Esophagus muscularis mucosa (tissue), 4 donors: Measurements from ENCODE around the gene TMEM134. TPM values are rescaled to one million over a fixed set of nuclear protein-coding genes. Genes with fewer than 3 reads are reported as not detected.
A peak's percentile ranks its signal among the peaks of the same experiment; 100 is the strongest.
"Not testable (repeated sequence)": the region's sequence is repeated elsewhere in the genome, so short reads cannot be mapped to it uniquely, and the experiment has no call there.

Source experiments
- DNase-seq: peaks from one replicate; pipeline ENCODE4 v3.0.0-alpha.2; 2017; ENCODE audit errors: extremely low spot score
- H3K27ac ChIP-seq, 4 donors: fragments of 200-600 bp; sonication (generic); replicated peaks in 1 of 4; 1 replicate in 3 of 4; 2 replicates in 1 of 4; pipeline ENCODE4 v1.5.1; 2016 to 2019; ENCODE audit warnings: mild to moderate bottlenecking in 1 of 4
- H3K27me3 ChIP-seq, 4 donors: fragments of 200-600 bp; sonication (generic); one replicate each; pipeline versions ENCODE4 v1.5.1 to v1.6.0; 2016 to 2019
- H3K36me3 ChIP-seq, 4 donors: fragments of 200-600 bp; sonication (generic); one replicate each; pipeline ENCODE4 v1.5.1; 2016 to 2019
- H3K4me1 ChIP-seq, 4 donors: fragments of 200-600 bp; sonication (generic); one replicate each; pipeline ENCODE4 v1.5.1; 2016 to 2019
- H3K4me3 ChIP-seq, 4 donors: fragments of 200-600 bp; sonication (generic); 1 replicate in 2 of 4; 2 replicates in 2 of 4; pipeline ENCODE4 v1.5.1; 2016 to 2019; ENCODE audit warnings: mild to moderate bottlenecking in 4 of 4, moderate library complexity in 1 of 4
- H3K9me3 ChIP-seq, 4 donors: fragments of 200-600 bp; sonication (generic); 1 replicate in 3 of 4; 2 replicates in 1 of 4; pipeline ENCODE4 v1.5.1; 2016 to 2019
- EP300 ChIP-seq: sonication (generic); formaldehyde crosslinking; IDR thresholded peaks from one replicate; pipeline ENCODE4 v1.6.1; 2017; ENCODE audit warnings: antibody characterized with exemption
- POLR2A ChIP-seq: fragments of 450-650 bp; IDR thresholded peaks from one replicate; pipeline ENCODE4 v1.6.1; 2017; ENCODE audit warnings: antibody characterized with exemption, moderate library complexity, mild to moderate bottlenecking, low read depth
- POLR2AphosphoS5 ChIP-seq, 2 donors: sonication (generic); formaldehyde crosslinking; IDR thresholded peaks; one replicate each; pipeline ENCODE4 v1.6.1; 2017; ENCODE audit warnings: antibody characterized with exemption in 2 of 2
- WGBS: methylation state at CpG from one replicate; pipeline ENCODE4 v1.1.5; 2018; 5-methylcytosine and 5-hydroxymethylcytosine counted together
- intact Hi-C: fragments of 100-400 bp; cut with DNase I; formaldehyde crosslinking; loops from one replicate; pipeline ENCODE4 v1.15.1; 2023
- total RNA-seq, 4 donors: library from RNA; depleted of rRNA; stranded (reverse); fragments of >200 nt; gene quantifications; one replicate each; pipeline versions ENCODE4 v1.1.0 to v1.2.1, GENCODE V29; 2016
- TF ChIP-seq, protein P1 (sequence below), 3 experiments: fragments of 200-600 bp in 2 of 3; fragments of 450-650 bp in 1 of 3; sonication (generic) in 2 of 3; IDR thresholded peaks; one replicate each; pipeline ENCODE4 v1.5.1; 2017 to 2019; ENCODE audit warnings: antibody characterized with exemption in 3 of 3, mild to moderate bottlenecking in 2 of 3, moderate library complexity in 1 of 3

Gene TMEM134
- total RNA-seq, 4 donors from 2014 or later = 36.1 to 48.7 (median 46.2) TPM

DNA sequence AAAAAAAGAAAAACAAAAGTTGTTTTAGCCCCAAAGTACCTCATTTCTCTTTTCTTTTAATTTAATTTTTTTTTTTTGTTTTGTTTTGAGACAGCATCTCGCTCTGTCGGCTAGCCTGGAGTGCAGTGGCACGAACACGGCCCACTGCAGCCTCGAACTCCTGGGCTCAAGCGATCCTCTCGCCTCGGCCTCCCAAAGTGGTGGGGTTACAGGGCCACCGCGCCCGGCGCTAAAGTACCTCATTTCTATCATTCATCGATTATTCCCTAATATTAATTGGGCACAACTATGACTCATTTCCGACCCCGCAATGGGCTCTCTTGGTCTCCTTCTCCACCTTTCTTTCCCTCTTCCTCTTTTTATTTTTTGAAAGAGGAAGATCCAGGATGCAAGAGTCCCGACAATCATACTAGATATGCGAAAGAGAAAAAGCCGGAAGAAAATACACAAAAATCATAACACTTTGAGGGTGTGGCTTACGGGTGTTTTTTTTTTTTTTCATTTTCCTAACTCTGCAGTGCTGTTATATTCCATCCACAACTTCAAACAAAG, 13.3 kb upstream of the TMEM134 start:
- no peaks in the 10 kb centered on the region for H3K9me3 ChIP-seq
- H3K27me3 ChIP-seq = no peaks in the 10 kb centered on the region
- H3K36me3 ChIP-seq = peaks cover 4 to 18% (median 6%) of the 10 kb centered on the region in 4 donors
- no peak for DNase-seq
- intact Hi-C loops = no loop called here
- TF ChIP-seq POLR2A = no peak
- TF ChIP-seq POLR2AphosphoS5 (IDR thresholded peaks at IDR 0.05) = no peak
- TF ChIP-seq EP300 = peak; percentile 29
- TF ChIP-seq, protein P1, sequence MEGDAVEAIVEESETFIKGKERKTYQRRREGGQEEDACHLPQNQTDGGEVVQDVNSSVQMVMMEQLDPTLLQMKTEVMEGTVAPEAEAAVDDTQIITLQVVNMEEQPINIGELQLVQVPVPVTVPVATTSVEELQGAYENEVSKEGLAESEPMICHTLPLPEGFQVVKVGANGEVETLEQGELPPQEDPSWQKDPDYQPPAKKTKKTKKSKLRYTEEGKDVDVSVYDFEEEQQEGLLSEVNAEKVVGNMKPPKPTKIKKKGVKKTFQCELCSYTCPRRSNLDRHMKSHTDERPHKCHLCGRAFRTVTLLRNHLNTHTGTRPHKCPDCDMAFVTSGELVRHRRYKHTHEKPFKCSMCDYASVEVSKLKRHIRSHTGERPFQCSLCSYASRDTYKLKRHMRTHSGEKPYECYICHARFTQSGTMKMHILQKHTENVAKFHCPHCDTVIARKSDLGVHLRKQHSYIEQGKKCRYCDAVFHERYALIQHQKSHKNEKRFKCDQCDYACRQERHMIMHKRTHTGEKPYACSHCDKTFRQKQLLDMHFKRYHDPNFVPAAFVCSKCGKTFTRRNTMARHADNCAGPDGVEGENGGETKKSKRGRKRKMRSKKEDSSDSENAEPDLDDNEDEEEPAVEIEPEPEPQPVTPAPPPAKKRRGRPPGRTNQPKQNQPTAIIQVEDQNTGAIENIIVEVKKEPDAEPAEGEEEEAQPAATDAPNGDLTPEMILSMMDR (IDR thresholded peaks at IDR 0.05) = no peak
- H3K27ac ChIP-seq = peak overlapping the region; percentile 80 to 87 (median 82)
- H3K4me1 ChIP-seq = peaks cover 18 to 43% (median 38%) of the 10 kb centered on the region in 4 donors
- WGBS = 55% methylated on average over 19 of the region's 19 CpGs
- peak overlapping the region; percentile 58 to 72 (median 62) for H3K4me3 ChIP-seq

- H3K4me3 ChIP-seq, intact Hi-C loops, H3K4me1 ChIP-seq, DNase-seq, H3K27me3 ChIP-seq, H3K27ac ChIP-seq, H3K36me3 ChIP-seq, H3K9me3 ChIP-seq: not testable (repeated sequence)
- 80% methylated on average over 15 of the region's 16 CpGs for WGBS
Measured at GRCh38 chr11:67477344-67478050, 8.4 kb upstream of the TMEM134 start.

- DNase-seq, H3K27ac ChIP-seq, intact Hi-C loops, H3K4me1 ChIP-seq, H3K4me3 ChIP-seq, H3K27me3 ChIP-seq, H3K9me3 ChIP-seq, H3K36me3 ChIP-seq: not testable (repeated sequence)
- 81% methylated on average over 10 of the region's 10 CpGs for WGBS
Measured at GRCh38 chr11:67476692-67477091, 7.6 kb upstream of the TMEM134 start.

DNA sequence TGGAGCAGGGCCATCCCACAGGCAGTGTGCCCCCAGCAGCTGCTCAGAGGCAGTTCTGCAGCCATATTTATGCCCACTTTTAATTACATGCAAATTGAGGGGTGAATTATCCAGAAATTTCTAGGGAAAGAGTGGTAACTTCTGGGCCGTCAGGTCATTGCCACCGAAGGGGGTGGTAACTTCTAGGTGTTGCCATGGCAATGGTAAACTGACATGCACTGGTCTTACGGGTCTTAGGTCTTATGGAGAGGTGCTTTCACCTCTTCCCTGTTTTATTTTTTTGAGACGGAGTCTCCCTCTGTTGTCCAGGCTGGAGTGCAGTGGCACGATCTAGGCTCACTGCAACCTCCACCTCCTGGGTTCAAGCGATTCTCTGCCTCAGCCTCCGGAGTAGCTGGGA, 3.8 kb upstream of the TMEM134 start:
- DNase-seq = no peak
- Histone ChIP-seq H3K9me3 (no peaks in the 10 kb centered on the region), H3K27me3 (no peaks in the 10 kb centered on the region), H3K27ac (no peak overlapping the region), H3K36me3 (no peaks in the 10 kb centered on the region), H3K4me1 (peaks cover 6 to 17% (median 16%) of the 10 kb centered on the region in 4 donors), H3K4me3 (no peak overlapping the region)
- TF ChIP-seq POLR2A (no peak), EP300 (no peak), POLR2AphosphoS5 (IDR thresholded peaks at IDR 0.05) (no peak)
- TF ChIP-seq, protein P1 (IDR thresholded peaks at IDR 0.05) = no peak
- intact Hi-C loops = no loop called here
- 84% methylated on average over 7 of the region's 7 CpGs for WGBS

DNA sequence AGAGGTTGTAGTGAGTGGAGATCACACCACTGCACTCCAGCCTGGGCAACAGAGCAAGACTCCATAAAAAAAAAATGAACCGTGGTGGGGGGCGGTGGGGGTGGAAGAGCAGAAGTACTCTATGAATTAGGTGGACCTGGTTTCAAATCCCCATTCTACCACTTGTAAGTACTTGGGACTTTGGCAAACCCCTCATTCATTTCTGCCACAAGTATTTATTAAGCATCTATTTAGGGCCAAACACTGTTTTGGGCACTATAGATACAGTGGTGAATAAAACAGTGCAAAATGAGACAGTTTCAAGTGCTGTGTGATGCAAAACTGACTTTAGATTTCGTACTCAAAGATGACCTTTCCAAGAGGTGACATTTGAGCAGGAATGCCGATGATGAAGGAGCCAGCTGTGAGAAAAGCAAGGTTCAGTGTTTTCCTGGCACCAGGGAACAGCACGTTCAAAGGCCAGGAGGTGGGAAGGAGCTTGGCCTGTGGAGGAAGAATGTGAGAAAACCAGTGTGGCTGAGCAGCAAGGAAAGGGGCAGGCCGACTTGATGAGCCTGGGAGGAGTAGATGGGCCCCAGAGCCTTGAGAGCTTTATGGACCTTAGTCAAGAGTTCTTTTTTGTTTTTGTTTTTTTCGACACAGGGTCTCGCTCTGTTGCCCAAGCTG, 1.4 kb upstream of the TMEM134 start:
- intact Hi-C loops = no loop called here
- Histone ChIP-seq H3K4me1 (peaks cover 15 to 40% (median 34%) of the 10 kb centered on the region in 4 donors), H3K9me3 (no peaks in the 10 kb centered on the region), H3K4me3 (no peak overlapping the region), H3K27me3 (no peaks in the 10 kb centered on the region), H3K36me3 (no peaks in the 10 kb centered on the region), H3K27ac (peak overlapping the region in 1 of 4 donors; percentile 90)
- 88% methylated on average over 8 of the region's 8 CpGs for WGBS
- TF ChIP-seq EP300 (no peak), POLR2A (no peak), POLR2AphosphoS5 (IDR thresholded peaks at IDR 0.05) (no peak)
- TF ChIP-seq, protein P1 (IDR thresholded peaks at IDR 0.05) = no peak
- DNase-seq = no peak
